ENCODE measurements around the gene STUM. TPM values are rescaled to one million over a fixed set of nuclear protein-coding genes. Genes with fewer than 3 reads are reported as not detected.

The STUM gene
- total RNA-seq, 1 donor from 2014 or later = not detected

DNA sequence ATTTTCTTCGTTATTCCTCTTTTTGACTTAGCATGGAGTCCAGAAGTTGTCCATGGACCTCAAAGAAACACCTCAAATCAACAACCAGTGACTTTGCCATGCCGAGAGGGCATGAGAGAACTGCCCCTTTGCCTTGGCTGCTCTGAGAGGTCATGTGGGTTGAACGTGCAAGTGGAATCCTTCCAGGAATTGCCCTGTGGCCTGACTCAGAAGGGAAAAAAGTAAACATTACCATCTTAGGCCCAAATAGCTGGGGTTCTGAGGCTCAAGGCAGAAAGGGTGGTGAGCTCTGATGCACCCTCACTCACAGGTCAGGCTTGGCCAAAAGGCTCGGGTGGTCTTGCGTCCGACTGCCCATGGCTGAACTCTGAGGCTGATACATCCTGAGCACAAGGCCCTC is 15.1 kb downstream of the STUM start:
- no peak overlapping the region for H3K27ac Mint-ChIP-seq
- no peaks in the 10 kb centered on the region for H3K27me3 ChIP-seq
- no peaks in the 10 kb centered on the region for H3K36me3 Mint-ChIP-seq
- no peak overlapping the region for H2AFZ ChIP-seq (replicated peaks)
- H3K79me2 ChIP-seq (ENCODE audit: low read depth) = no peaks in the 10 kb centered on the region
- no peak overlapping the region for H3K4me2 ChIP-seq
- no peak for DNase-seq (ENCODE audit: low spot score)
- no peaks in the 10 kb centered on the region for H4K20me1 ChIP-seq (ENCODE audit: low read depth)
- H3K27ac ChIP-seq = no peak overlapping the region
- no peaks in the 10 kb centered on the region for H3F3A ChIP-seq (ENCODE audit: low read depth)
- peaks cover 6% of the 10 kb centered on the region for H3K4me1 Mint-ChIP-seq
- H3K9me3 ChIP-seq (ENCODE audit: low read depth) = no peaks in the 10 kb centered on the region
- no peaks in the 10 kb centered on the region for H3K9me3 Mint-ChIP-seq
- H3K4me1 ChIP-seq = no peaks in the 10 kb centered on the region
- no peak overlapping the region for H3K4me3 ChIP-seq
- TF ChIP-seq EZH2 (IDR thresholded peaks at IDR 0.05) = no peak
- TF ChIP-seq EZH2phosphoT487 (IDR thresholded peaks at IDR 0.05) = no peak
- TF ChIP-seq, protein P1, sequence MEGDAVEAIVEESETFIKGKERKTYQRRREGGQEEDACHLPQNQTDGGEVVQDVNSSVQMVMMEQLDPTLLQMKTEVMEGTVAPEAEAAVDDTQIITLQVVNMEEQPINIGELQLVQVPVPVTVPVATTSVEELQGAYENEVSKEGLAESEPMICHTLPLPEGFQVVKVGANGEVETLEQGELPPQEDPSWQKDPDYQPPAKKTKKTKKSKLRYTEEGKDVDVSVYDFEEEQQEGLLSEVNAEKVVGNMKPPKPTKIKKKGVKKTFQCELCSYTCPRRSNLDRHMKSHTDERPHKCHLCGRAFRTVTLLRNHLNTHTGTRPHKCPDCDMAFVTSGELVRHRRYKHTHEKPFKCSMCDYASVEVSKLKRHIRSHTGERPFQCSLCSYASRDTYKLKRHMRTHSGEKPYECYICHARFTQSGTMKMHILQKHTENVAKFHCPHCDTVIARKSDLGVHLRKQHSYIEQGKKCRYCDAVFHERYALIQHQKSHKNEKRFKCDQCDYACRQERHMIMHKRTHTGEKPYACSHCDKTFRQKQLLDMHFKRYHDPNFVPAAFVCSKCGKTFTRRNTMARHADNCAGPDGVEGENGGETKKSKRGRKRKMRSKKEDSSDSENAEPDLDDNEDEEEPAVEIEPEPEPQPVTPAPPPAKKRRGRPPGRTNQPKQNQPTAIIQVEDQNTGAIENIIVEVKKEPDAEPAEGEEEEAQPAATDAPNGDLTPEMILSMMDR (IDR thresholded peaks at IDR 0.05) = no peak
- H3K9ac ChIP-seq = no peak overlapping the region
- H3K4me3 Mint-ChIP-seq = no peak overlapping the region
- no peaks in the 10 kb centered on the region for H3K36me3 ChIP-seq
- H3K27me3 Mint-ChIP-seq (ENCODE audit: insufficient read depth, low read depth) = peaks cover 5% of the 10 kb centered on the region

DNA sequence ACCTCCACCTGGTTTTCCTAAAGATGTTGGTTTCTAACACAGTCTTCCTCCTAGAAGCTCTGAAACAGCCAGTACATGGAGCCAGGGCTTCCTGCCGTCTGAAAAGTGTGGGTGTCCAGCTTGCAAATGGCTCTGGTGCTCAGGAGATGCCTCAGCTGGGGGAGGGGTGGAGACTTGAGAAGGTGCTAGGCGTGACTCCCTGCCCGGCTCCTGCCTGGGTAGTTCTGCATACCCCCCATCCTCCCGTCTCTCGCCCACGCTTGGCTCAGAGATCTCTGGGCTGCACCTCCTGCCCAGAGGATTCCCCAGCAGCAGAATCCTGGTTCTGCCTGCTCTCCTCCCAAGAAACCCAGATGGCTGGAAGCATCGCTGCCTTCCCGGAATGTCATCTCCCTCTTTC is 16.9 kb downstream of the STUM start:
- Mint-ChIP-seq H3K4me1 (peaks cover 13% of the 10 kb centered on the region), H3K36me3 (no peaks in the 10 kb centered on the region)
- no peaks in the 10 kb centered on the region for H3K27me3 ChIP-seq

DNA sequence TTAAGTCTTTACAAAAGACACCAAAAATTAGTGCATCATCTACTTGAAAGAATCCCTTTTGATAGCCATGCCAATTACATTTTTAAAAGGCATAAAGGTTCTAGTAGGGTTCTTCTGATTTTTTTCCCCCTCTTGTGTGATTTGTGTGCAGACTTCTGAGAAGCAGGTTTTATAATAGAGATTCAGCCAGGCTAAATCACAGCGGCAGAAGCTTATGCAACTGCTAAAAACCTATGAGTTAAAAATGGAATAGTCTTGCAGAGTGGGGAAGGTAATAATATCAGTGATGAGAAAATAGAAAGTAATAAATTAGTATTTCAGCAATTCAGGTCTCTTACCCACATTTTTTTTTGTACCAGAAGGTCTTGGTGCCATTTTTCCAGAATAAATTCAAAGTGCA is 17.7 kb downstream of the STUM start:
- Histone ChIP-seq H3K36me3 (no peaks in the 10 kb centered on the region), H2AFZ (replicated peaks) (no peak overlapping the region), H3K4me2 (no peak overlapping the region), H3K79me2 (ENCODE audit: low read depth) (no peaks in the 10 kb centered on the region), H4K20me1 (ENCODE audit: low read depth) (no peaks in the 10 kb centered on the region), H3F3A (ENCODE audit: low read depth) (no peaks in the 10 kb centered on the region), H3K4me3 (no peak overlapping the region), H3K27ac (no peak overlapping the region), H3K9me3 (ENCODE audit: low read depth) (no peaks in the 10 kb centered on the region), H3K9ac (no peak overlapping the region), H3K4me1 (peaks cover 6% of the 10 kb centered on the region), H3K27me3 (no peaks in the 10 kb centered on the region)
- no peaks in the 10 kb centered on the region for H3K36me3 Mint-ChIP-seq
- TF ChIP-seq EZH2 (IDR thresholded peaks at IDR 0.05) = no peak
- no peak for TF ChIP-seq EZH2phosphoT487 (IDR thresholded peaks at IDR 0.05)
- TF ChIP-seq, protein P1 (IDR thresholded peaks at IDR 0.05) = no peak
- H3K27me3 Mint-ChIP-seq (ENCODE audit: insufficient read depth, low read depth) = peaks cover 3% of the 10 kb centered on the region
- H3K4me1 Mint-ChIP-seq = peaks cover 13% of the 10 kb centered on the region
- peaks cover 1% of the 10 kb centered on the region for H3K9me3 Mint-ChIP-seq
- no peak overlapping the region for H3K27ac Mint-ChIP-seq
- H3K4me3 Mint-ChIP-seq = no peak overlapping the region
- DNase-seq (ENCODE audit: low spot score) = no peak

More for the DNA sequence above, 16.9 kb downstream of the STUM start:
- no peak for DNase-seq (ENCODE audit: low spot score)
- Histone ChIP-seq H4K20me1 (ENCODE audit: low read depth) (no peaks in the 10 kb centered on the region), H3K4me2 (no peak overlapping the region), H2AFZ (replicated peaks) (no peak overlapping the region), H3K4me1 (peaks cover 5% of the 10 kb centered on the region), H3K27ac (no peak overlapping the region), H3K4me3 (no peak overlapping the region), H3K9me3 (ENCODE audit: low read depth) (no peaks in the 10 kb centered on the region), H3K9ac (no peak overlapping the region), H3K79me2 (ENCODE audit: low read depth) (no peaks in the 10 kb centered on the region), H3K36me3 (no peaks in the 10 kb centered on the region), H3F3A (ENCODE audit: low read depth) (no peaks in the 10 kb centered on the region)
- no peak overlapping the region for H3K27ac Mint-ChIP-seq
- H3K9me3 Mint-ChIP-seq = no peaks in the 10 kb centered on the region
- H3K27me3 Mint-ChIP-seq (ENCODE audit: insufficient read depth, low read depth) = peaks cover 3% of the 10 kb centered on the region
- TF ChIP-seq EZH2phosphoT487 (IDR thresholded peaks at IDR 0.05) (no peak), EZH2 (IDR thresholded peaks at IDR 0.05) (no peak)
- TF ChIP-seq, protein P1 (IDR thresholded peaks at IDR 0.05) = no peak
- H3K4me3 Mint-ChIP-seq = no peak overlapping the region

All from neural progenitor cell (in vitro differentiated cells).